Activated naive CD8-positive, alpha-beta T cell treated with anti-CD3 and anti-CD28 coated beads for 36 hours (primary cell): ENCODE data around the gene GALNT7. TPM values are rescaled to one million over a fixed set of nuclear protein-coding genes. Genes with fewer than 3 reads are reported as not detected.

Experiments used
- DNase-seq: peaks from one replicate; pipeline ENCODE4 v3.0.0; 2021
- H3K27ac Mint-ChIP-seq: one replicate; pipeline ENCODE4 v1.8.0; 2022; ENCODE audit warnings: mild to moderate bottlenecking, moderate library complexity, mixed read lengths
- H3K27me3 Mint-ChIP-seq: one replicate; pipeline ENCODE4 v1.8.0; 2022; ENCODE audit warnings: mild to moderate bottlenecking, mixed read lengths
- H3K36me3 Mint-ChIP-seq: one replicate; pipeline ENCODE4 v1.8.0; 2021; ENCODE audit warnings: mild to moderate bottlenecking, mixed read lengths
- H3K4me1 Mint-ChIP-seq: one replicate; pipeline ENCODE4 v1.8.0; 2021; ENCODE audit warnings: mixed read lengths
- H3K4me3 Mint-ChIP-seq: one replicate; pipeline ENCODE4 v1.8.0; 2022; ENCODE audit warnings: mild to moderate bottlenecking, moderate library complexity, mixed read lengths
- H3K9me3 Mint-ChIP-seq: one replicate; pipeline ENCODE4 v1.8.0; 2022; ENCODE audit warnings: mixed read lengths
- total RNA-seq, 2 experiments: library from RNA; stranded (reverse); gene quantifications; one replicate each; pipeline ENCODE4 v1.2.3, GENCODE V29; 2021

GALNT7 gene
- total RNA-seq, 2 experiments from 2014 or later: 14.3 to 14.7 TPM

DNA sequence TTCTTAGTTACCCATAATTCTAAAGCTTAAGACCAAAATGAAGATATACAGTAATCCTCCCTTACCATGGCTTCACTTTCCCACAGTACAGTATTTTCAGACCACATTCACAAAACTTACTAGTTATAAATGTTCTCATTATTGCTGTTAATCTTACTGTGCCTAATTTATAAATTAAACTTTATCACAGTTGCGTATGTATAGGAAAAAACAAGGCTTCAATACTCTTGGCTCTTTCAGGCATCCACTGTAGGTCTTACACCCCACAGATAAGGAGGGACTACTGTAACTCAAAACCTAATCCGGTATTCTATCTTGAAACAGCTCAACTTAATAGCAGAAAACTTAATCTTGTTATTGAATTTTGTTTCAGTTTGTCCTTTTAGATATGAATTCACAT is 162.0 kb downstream of the GALNT7 start:
- Mint-ChIP-seq H3K36me3 (peaks cover 35% of the 10 kb centered on the region), H3K27me3 (peaks cover 9% of the 10 kb centered on the region), H3K4me3 (no peak overlapping the region), H3K4me1 (peaks cover 12% of the 10 kb centered on the region), H3K27ac (no peak overlapping the region), H3K9me3 (no peaks in the 10 kb centered on the region)
- DNase-seq: no peak

GRCh38 chr4:173332021-173332487 is 163.4 kb downstream of the GALNT7 start:
- Mint-ChIP-seq H3K4me3 (peak overlapping the region; percentile 98), H3K27ac (peak overlapping the region; percentile 60), H3K4me1 (peaks cover 14% of the 10 kb centered on the region), H3K27me3 (peaks cover 22% of the 10 kb centered on the region), H3K36me3 (peaks cover 35% of the 10 kb centered on the region), H3K9me3 (no peaks in the 10 kb centered on the region)
- no peak for DNase-seq

DNA sequence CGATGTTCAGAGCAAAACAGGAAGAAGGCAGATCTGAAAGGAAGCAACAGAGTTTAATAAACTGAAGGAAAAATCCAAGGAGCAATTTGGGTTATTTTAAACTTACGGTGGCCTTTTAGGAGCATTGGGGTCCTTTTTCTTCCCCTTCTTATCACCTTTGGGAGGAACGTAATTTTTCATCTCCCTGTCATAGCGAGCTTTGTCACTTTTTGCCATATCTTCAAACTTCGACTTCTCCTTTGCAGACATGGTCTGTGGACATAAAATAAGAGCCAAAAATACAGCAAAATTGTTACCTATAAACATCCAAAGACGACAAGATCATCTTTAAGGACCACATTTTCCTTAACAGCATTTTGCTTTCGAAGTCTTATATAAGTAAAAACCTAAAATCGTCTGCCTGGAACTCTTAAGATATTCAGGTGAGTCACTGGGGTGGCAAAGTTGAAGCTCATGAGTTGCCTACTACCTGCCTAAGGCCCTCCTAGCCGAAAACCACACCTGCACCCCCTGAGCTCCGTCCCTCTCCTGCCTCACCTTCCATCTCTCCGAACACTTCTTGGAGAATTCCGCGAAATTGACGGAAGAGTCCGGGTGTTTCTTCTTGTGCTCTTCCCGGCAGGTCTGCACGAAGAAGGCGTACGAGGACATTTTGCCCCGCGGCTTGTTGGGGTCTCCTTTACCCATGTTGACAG is 164.5 kb downstream of the GALNT7 start:
- DNase-seq: no peak
- H3K4me1 Mint-ChIP-seq: peaks cover 14% of the 10 kb centered on the region
- peaks cover 35% of the 10 kb centered on the region for H3K36me3 Mint-ChIP-seq
- H3K9me3 Mint-ChIP-seq: no peaks in the 10 kb centered on the region
- H3K27ac Mint-ChIP-seq: peak overlapping the region; percentile 95
- H3K4me3 Mint-ChIP-seq: peak overlapping the region; percentile 98
- peaks cover 30% of the 10 kb centered on the region for H3K27me3 Mint-ChIP-seq

GRCh38 chr4:173333658-173334084 is 165.1 kb downstream of the GALNT7 start:
- peaks cover 35% of the 10 kb centered on the region for H3K36me3 Mint-ChIP-seq
- peaks cover 14% of the 10 kb centered on the region for H3K4me1 Mint-ChIP-seq
- peak overlapping the region; percentile 99 for H3K27ac Mint-ChIP-seq
- H3K27me3 Mint-ChIP-seq: peaks cover 30% of the 10 kb centered on the region
- no peaks in the 10 kb centered on the region for H3K9me3 Mint-ChIP-seq
- peak; percentile 41 for DNase-seq
- peak overlapping the region; percentile 98 for H3K4me3 Mint-ChIP-seq

GRCh38 chr4:173334085-173334890 is 165.7 kb downstream of the GALNT7 start, which contains the start of gene HMGB2:
Gene HMGB2 (minus strand): TSS chr4:173334358. CDS start chr4:173333649, 709 bp downstream.
- Mint-ChIP-seq H3K27me3 (peaks cover 30% of the 10 kb centered on the region), H3K4me3 (peak within 1 kb of the TSS; percentile 98), H3K9me3 (no peaks in the 10 kb centered on the region), H3K36me3 (peaks cover 35% of the 10 kb centered on the region), H3K27ac (peak within 1 kb of the TSS; percentile 99), H3K4me1 (peaks cover 14% of the 10 kb centered on the region)
- peak; percentile 98 for DNase-seq

DNA sequence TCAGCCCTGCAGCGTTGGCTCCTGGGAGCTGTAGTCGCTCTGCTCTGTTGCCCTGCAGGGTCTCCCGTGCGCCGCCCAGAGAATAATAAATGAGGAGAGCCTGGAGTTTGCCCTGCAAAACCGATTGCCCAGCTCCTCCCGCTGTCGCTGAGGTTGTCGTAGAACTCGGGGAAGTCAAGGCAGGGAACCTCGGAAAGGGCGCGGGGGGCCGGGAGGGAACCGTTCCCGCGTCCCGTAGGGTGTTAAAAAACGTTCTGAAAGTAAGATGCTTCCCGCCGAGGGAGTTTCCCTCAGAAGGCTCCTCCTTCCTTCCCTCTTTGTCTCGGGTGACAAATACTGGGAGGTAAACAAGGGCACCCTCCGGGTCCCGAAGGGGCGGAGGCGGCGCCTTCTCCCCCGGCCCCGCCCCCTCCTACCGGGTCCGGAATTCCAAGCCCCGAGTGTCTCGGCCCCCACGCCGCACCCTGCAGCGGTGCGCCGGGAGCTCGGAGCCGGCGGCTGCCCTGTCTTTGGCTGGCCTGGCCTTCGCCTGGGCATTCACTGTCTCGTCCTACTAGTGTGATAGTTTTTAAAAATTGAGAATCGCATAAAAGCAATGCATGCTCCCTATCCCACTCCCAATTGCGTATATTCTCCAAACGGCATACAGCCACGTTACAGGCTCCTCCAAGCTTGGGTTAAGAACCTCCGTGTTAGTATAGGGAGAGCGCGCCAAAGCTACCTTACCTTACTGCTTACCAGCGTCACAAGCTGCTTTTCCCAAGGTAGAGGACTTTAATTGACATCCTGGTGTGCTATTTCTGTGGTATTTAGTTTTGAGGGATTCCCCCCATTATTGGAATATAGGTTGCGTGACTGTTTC is 166.5 kb downstream of the GALNT7 start:
- peaks cover 14% of the 10 kb centered on the region for H3K4me1 Mint-ChIP-seq
- H3K27ac Mint-ChIP-seq: peak overlapping the region; percentile 99
- H3K36me3 Mint-ChIP-seq: peaks cover 32% of the 10 kb centered on the region
- DNase-seq: peak; percentile 49
- H3K4me3 Mint-ChIP-seq: peak overlapping the region; percentile 98
- peaks cover 31% of the 10 kb centered on the region for H3K27me3 Mint-ChIP-seq
- H3K9me3 Mint-ChIP-seq: no peaks in the 10 kb centered on the region

DNA sequence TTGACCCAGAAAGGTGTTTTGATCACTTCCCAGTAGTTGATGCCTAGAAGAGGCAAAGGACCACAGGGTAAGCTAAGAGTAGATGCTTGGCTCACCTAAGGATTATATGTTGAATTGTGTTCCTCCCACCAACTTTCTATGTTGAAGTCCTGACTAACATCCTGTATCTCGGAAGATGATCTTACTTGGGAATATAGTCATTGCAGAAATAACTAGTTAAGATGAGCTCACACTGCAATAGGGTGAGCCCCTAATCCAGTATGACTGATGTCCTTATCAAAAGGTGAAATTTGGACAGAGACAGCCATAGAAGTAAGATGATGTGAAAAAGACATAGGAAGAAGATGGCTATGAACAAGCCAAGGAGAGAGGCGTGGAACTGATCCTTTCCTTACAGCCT is 168.9 kb downstream of the GALNT7 start:
- DNase-seq: no peak
- peaks cover 16% of the 10 kb centered on the region for H3K36me3 Mint-ChIP-seq
- H3K27ac Mint-ChIP-seq: no peak overlapping the region
- H3K9me3 Mint-ChIP-seq: no peaks in the 10 kb centered on the region
- peaks cover 42% of the 10 kb centered on the region for H3K27me3 Mint-ChIP-seq
- H3K4me3 Mint-ChIP-seq: no peak overlapping the region
- peaks cover 9% of the 10 kb centered on the region for H3K4me1 Mint-ChIP-seq

DNA sequence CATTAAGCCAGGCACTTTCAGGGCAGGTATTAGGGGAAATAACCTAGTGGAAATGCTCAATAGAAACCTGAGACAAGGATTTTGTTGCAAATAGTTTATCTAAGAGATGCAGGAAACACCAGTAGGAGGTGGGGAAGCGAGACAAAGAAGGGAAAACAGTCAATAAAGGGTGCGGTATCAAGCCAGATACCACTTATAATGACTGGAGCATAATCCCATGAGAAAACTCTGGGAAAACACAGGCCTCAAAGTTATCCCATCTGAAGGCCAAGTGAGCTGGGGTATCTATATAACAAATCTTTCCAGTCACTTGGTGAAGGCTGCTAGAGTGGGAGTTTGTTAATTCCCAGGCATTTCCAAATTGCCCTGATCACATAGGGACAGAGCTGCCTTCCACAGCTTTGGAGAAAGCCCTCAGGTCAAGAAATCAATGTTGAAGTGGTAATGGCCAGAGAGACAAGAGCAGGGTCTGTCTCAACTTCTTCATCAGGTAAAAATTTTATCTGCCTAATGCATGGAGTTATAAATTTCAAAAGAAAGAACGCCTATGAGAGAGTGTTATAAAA is 175.3 kb downstream of the GALNT7 start:
- H3K36me3 Mint-ChIP-seq: no peaks in the 10 kb centered on the region
- H3K4me1 Mint-ChIP-seq: no peaks in the 10 kb centered on the region
- no peak overlapping the region for H3K4me3 Mint-ChIP-seq
- no peak overlapping the region for H3K27ac Mint-ChIP-seq
- peaks cover 32% of the 10 kb centered on the region for H3K27me3 Mint-ChIP-seq
- H3K9me3 Mint-ChIP-seq: peaks cover 1% of the 10 kb centered on the region
- DNase-seq: no peak

DNA sequence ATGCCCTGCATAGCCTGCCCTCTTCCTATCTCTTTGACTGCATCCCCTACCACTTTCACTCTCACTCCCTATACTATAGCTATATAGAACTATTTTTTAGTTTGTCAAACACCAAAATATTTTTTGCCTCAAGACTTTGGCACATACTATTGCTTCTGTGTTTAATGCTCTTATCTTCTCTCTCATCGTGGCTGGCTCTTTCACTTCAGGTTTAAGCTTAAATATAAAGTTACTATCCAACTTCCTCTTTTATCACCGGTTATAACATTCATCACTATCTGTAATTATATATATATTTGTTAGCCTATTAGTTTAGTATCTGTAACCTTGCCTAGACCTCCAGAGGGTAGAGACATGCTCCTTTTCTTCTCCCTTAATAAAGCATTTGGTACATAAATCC is 177.0 kb downstream of the GALNT7 start:
- Mint-ChIP-seq H3K27ac (no peak overlapping the region), H3K4me1 (no peaks in the 10 kb centered on the region)

DNA sequence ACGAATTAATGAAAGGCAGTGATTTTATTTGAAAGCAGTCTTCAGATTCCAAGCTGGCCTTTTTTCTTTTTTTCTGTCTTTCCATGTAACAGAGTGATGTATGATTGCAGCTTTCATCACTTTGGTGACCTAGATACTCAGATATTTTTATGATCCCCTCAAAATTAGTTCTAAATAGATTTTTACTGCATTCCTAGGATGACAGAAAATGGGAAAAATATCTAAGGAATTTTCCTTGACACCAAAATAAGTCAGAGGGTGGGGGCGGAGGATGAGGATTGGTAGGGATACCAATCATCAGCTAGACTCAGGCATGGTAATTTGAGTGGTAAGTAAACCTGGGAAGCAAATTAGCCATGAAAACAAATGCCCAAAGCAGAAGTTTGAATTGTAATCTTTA is 177.5 kb downstream of the GALNT7 start:
- peaks cover 1% of the 10 kb centered on the region for H3K9me3 Mint-ChIP-seq
- no peaks in the 10 kb centered on the region for H3K4me1 Mint-ChIP-seq

More for the DNA sequence above, 177.0 kb downstream of the GALNT7 start:
- Mint-ChIP-seq H3K4me3 (no peak overlapping the region), H3K36me3 (no peaks in the 10 kb centered on the region), H3K27me3 (peaks cover 29% of the 10 kb centered on the region), H3K9me3 (peaks cover 1% of the 10 kb centered on the region)
- no peak for DNase-seq

DNA sequence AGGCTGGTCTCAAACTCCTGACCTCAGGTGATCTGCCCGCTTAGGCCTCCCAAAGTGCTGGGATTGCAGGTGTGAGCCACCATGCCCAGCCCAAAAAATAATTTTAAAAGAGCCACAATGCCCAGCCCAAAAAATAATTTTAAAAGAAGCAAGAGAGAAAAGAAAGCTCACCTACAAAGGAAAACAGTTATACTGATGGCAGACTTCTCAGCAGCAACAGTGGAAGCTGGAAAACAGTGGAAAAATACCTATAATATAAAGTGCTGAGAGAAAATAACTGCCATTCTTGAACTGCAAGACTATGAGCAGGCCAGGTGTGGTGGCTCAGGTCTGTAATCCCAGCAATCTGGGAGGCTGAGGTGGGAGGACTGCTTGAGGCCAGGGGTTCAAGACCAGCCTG is 178.9 kb downstream of the GALNT7 start:
- H3K4me3 Mint-ChIP-seq: no peak overlapping the region
- H3K27me3 Mint-ChIP-seq: peaks cover 24% of the 10 kb centered on the region
- no peaks in the 10 kb centered on the region for H3K4me1 Mint-ChIP-seq
- H3K9me3 Mint-ChIP-seq: peaks cover 1% of the 10 kb centered on the region
- no peaks in the 10 kb centered on the region for H3K36me3 Mint-ChIP-seq
- H3K27ac Mint-ChIP-seq: no peak overlapping the region
- DNase-seq: no peak

More for the DNA sequence above, 177.5 kb downstream of the GALNT7 start:
- Mint-ChIP-seq H3K4me3 (no peak overlapping the region), H3K36me3 (no peaks in the 10 kb centered on the region), H3K27me3 (peaks cover 26% of the 10 kb centered on the region), H3K27ac (no peak overlapping the region)
- DNase-seq: no peak

- H3K27ac Mint-ChIP-seq: no peak overlapping the region
- no peak overlapping the region for H3K4me3 Mint-ChIP-seq
- no peak for DNase-seq
- no peaks in the 10 kb centered on the region for H3K4me1 Mint-ChIP-seq
- H3K27me3 Mint-ChIP-seq: peaks cover 17% of the 10 kb centered on the region
- H3K36me3 Mint-ChIP-seq: no peaks in the 10 kb centered on the region
- no peaks in the 10 kb centered on the region for H3K9me3 Mint-ChIP-seq
Observed at GRCh38 chr4:173357939-173358338, 189.3 kb downstream of the GALNT7 start.

- Mint-ChIP-seq H3K36me3 (no peaks in the 10 kb centered on the region), H3K27me3 (peaks cover 14% of the 10 kb centered on the region), H3K4me3 (no peak overlapping the region), H3K4me1 (peaks cover 5% of the 10 kb centered on the region), H3K27ac (no peak overlapping the region), H3K9me3 (no peaks in the 10 kb centered on the region)
- no peak for DNase-seq
Observed at GRCh38 chr4:173360587-173361221, 192.1 kb downstream of the GALNT7 start.

DNA sequence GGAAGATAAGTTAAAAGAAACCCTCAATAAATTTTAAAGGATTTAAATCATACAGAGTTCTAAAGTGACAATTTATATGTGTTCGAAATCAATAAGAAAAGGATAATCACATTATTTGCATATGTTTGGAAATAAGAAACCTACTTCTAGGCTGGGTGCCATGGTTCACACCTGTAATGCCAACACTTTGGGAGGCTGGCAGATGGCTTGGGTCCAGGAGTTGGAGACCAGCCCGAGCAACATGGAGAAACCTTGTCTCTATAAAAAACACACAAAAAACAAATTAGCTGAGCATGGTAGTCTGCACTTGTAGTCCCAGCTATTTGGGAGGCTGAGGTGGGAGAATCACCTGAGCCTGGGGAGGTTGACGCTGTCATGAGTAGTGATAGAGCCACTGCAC is 194.1 kb downstream of the GALNT7 start:
- Mint-ChIP-seq H3K27me3 (peaks cover 14% of the 10 kb centered on the region), H3K4me1 (peaks cover 15% of the 10 kb centered on the region), H3K4me3 (no peak overlapping the region), H3K36me3 (no peaks in the 10 kb centered on the region), H3K9me3 (no peaks in the 10 kb centered on the region), H3K27ac (no peak overlapping the region)
- no peak for DNase-seq
